HepG2 (cell line): ENCODE data around the gene SOBP. TPM values are rescaled to one million over a fixed set of nuclear protein-coding genes. Genes with fewer than 3 reads are reported as not detected.

ENCODE experiments used
- ATF2 ChIP-seq: sonication (generic); formaldehyde crosslinking; IDR thresholded peaks from 2 replicates; pipeline ENCODE4 v1.4.0; 2020; ENCODE audit warnings: missing genetic modification reagents
- BCL3 ChIP-seq: sonication (generic); formaldehyde crosslinking; IDR thresholded peaks from 2 replicates; pipeline ENCODE4 v1.5.1; 2020; ENCODE audit warnings: mild to moderate bottlenecking, missing genetic modification reagents, moderate library complexity
- FOXJ3 ChIP-seq: sonication (generic); formaldehyde crosslinking; IDR thresholded peaks from 2 replicates; pipeline ENCODE4 v1.4.0; 2020; ENCODE audit warnings: missing genetic modification reagents, mild to moderate bottlenecking, borderline replicate concordance
- HNF4G ChIP-seq, 2 experiments: sonication (generic) in 1 of 2; formaldehyde crosslinking in 1 of 2; IDR thresholded peaks; 2 replicates each; pipeline versions ENCODE4 v1.4.0 to v1.6.1; 2011 to 2020; ENCODE audit warnings: borderline replicate concordance in 2 of 2, low read depth in 2 of 2, mild to moderate bottlenecking in 2 of 2, low read length in 1 of 2, missing genetic modification reagents in 1 of 2, moderate library complexity in 1 of 2
- HOXA5 ChIP-seq: sonication (generic); formaldehyde crosslinking; IDR thresholded peaks from 2 replicates; pipeline ENCODE4 v1.4.0; 2020; ENCODE audit warnings: missing genetic modification reagents
- IKZF4 ChIP-seq: sonication (generic); formaldehyde crosslinking; IDR thresholded peaks from 2 replicates; pipeline ENCODE4 v1.5.1; 2020; ENCODE audit warnings: borderline replicate concordance, mild to moderate bottlenecking, low read depth, missing genetic modification reagents; ENCODE audit errors: not compliant biosample characterization
- KDM4B ChIP-seq: sonication (generic); formaldehyde crosslinking; IDR thresholded peaks from 2 replicates; pipeline ENCODE4 v1.4.0; 2020; ENCODE audit warnings: missing genetic modification reagents
- NCOA1 ChIP-seq: sonication (generic); formaldehyde crosslinking; IDR thresholded peaks from 2 replicates; pipeline ENCODE4 v1.9.0; 2021; ENCODE audit warnings: missing genetic modification reagents
- NR2C2 ChIP-seq: sonication (generic); formaldehyde crosslinking; IDR thresholded peaks from 2 replicates; pipeline ENCODE4 v1.4.0; 2020; ENCODE audit warnings: missing genetic modification reagents, mild to moderate bottlenecking, moderate library complexity, borderline replicate concordance
- PPARG ChIP-seq: conservative IDR thresholded peaks from 2 replicates; pipeline ENCODE4 v1.6.1; 2016; ENCODE audit warnings: missing biosample characterization, missing genetic modification reagents
- SMC3 ChIP-seq: IDR thresholded peaks from 2 replicates; pipeline ENCODE4 v1.6.1; 2011; ENCODE audit warnings: low read length, improper control_type of control experiment
- ZBTB42 ChIP-seq: sonication (generic); formaldehyde crosslinking; IDR thresholded peaks from 2 replicates; pipeline ENCODE4 v1.5.0; 2020; ENCODE audit warnings: mild to moderate bottlenecking, missing genetic modification reagents
- ZBTB49 ChIP-seq: sonication (generic); formaldehyde crosslinking; IDR thresholded peaks from 2 replicates; pipeline ENCODE4 v1.4.0; 2020; ENCODE audit warnings: missing genetic modification reagents, borderline replicate concordance
- ZFP36 ChIP-seq: fragments of 150-350 bp; IDR thresholded peaks from 2 replicates; pipeline ENCODE4 v1.6.1; 2018; ENCODE audit warnings: borderline replicate concordance, low read length, low read depth; ENCODE audit not compliant: partially characterized antibody
- ZNF160 ChIP-seq: sonication (generic); formaldehyde crosslinking; IDR thresholded peaks from 2 replicates; pipeline ENCODE4 v1.8.0; 2022; ENCODE audit warnings: mild to moderate bottlenecking, inconsistent platforms, missing genetic modification reagents
- ZNF275 ChIP-seq: sonication (generic); formaldehyde crosslinking; IDR thresholded peaks from 2 replicates; pipeline ENCODE4 v1.8.0; 2022; ENCODE audit warnings: missing genetic modification reagents, mild to moderate bottlenecking, inconsistent platforms, borderline replicate concordance
- ZNF317 ChIP-seq: sonication (generic); formaldehyde crosslinking; IDR thresholded peaks from 2 replicates; pipeline ENCODE4 v1.5.0; 2020; ENCODE audit warnings: mild to moderate bottlenecking, missing genetic modification reagents
- ZNF724P ChIP-seq: sonication (generic); formaldehyde crosslinking; IDR thresholded peaks from 2 replicates; pipeline ENCODE4 v1.8.0; 2022; ENCODE audit warnings: missing genetic modification reagents, borderline replicate concordance
- ZNF788 ChIP-seq: sonication (generic); formaldehyde crosslinking; IDR thresholded peaks from 2 replicates; pipeline ENCODE4 v1.5.0; 2020; ENCODE audit warnings: mild to moderate bottlenecking, missing genetic modification reagents, borderline replicate concordance
- polyA plus RNA-seq, 8 experiments: library from polyadenylated mRNA; depleted of rRNA in 3 of 8; stranded (reverse) in 7 of 8; unstranded in 1 of 8; fragments of >200 nt; fragmentation: Illumina TruSeq in 4 of 8; extraction: Trizol in 4 of 8; gene quantifications; 2 replicates each; pipeline versions ENCODE4 v1.2.1 to v1.2.3, GENCODE V29; 2011 to 2016; ENCODE audit warnings: low read depth in 4 of 8, missing spikeins in 1 of 8, mixed read lengths in 1 of 8; ENCODE audit not compliant: insufficient read depth in 1 of 8
- total RNA-seq, 5 experiments: library from RNA; depleted of rRNA; stranded (reverse); fragments of >200 nt; fragmentation: Illumina TruSeq; extraction: Trizol; gene quantifications; 2 replicates each; pipeline ENCODE4 v1.2.3, GENCODE V29; 2016; ENCODE audit warnings: low read depth in 1 of 5
- TF ChIP-seq, protein P1 (sequence below): sonication (generic); formaldehyde crosslinking; IDR thresholded peaks from 2 replicates; pipeline ENCODE4 v1.8.1; 2022; ENCODE audit warnings: mild to moderate bottlenecking, missing genetic modification reagents

Gene SOBP
- total and polyA plus RNA-seq, 2 of the 13 experiments (the other 11 are each of a cell fraction or from before 2014, with no cell fraction given) = 1.5 to 6.9 TPM

- TF ChIP-seq ZNF275 (CRISPR knock-in tag) (peak; percentile 76; the same call in 1 of the 2 replicates), ZNF160 (CRISPR knock-in tag) (no peak), NR2C2 (peak; percentile 95), BCL3 (CRISPR knock-in tag) (peak; percentile 60; the same call in 1 of the 2 replicates), ZBTB42 (CRISPR knock-in tag) (peak; percentile 69; the same call in 1 of the 2 replicates), ZNF317 (peak; percentile 25; the same call in 1 of the 2 replicates), NCOA1 (CRISPR knock-in tag) (no peak), HNF4G (IDR thresholded peaks at IDR 0.05; ENCODE audit: borderline replicate concordance, low read depth, low read length) (no peak), HNF4G (CRISPR knock-in tag; IDR thresholded peaks at IDR 0.05; ENCODE audit: borderline replicate concordance, low read depth) (no peak; the same call in 1 of the 2 replicates), IKZF4 (peak; percentile 66), PPARG (CRISPR knock-in tag) (peak; percentile 74; the same call in 1 of the 2 replicates), ZNF724P (CRISPR knock-in tag) (peak; percentile 56; the same call in 1 of the 2 replicates), KDM4B (CRISPR knock-in tag) (peak; percentile 30; the same call in 1 of the 2 replicates), ZFP36 (no peak), SMC3 (no peak), ZBTB49 (CRISPR knock-in tag) (no peak), FOXJ3 (CRISPR knock-in tag) (peak; percentile 58; the same call in 1 of the 2 replicates), ATF2 (no peak), HOXA5 (CRISPR knock-in tag) (no peak), ZNF788 (peak; percentile 86)
- TF ChIP-seq, protein P1, sequence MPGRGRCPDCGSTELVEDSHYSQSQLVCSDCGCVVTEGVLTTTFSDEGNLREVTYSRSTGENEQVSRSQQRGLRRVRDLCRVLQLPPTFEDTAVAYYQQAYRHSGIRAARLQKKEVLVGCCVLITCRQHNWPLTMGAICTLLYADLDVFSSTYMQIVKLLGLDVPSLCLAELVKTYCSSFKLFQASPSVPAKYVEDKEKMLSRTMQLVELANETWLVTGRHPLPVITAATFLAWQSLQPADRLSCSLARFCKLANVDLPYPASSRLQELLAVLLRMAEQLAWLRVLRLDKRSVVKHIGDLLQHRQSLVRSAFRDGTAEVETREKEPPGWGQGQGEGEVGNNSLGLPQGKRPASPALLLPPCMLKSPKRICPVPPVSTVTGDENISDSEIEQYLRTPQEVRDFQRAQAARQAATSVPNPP = peak; percentile 86
Observed at GRCh38 chr6:107459283-107460082, 30.4 kb upstream of the SOBP start, which contains the start of gene PDSS2 (continued).
